Astrocyte of the spinal cord (primary cell): ENCODE measurements around the gene A4GALT.

ENCODE experiments used
- DNase-seq: peaks from one replicate; pipeline ENCODE4 v3.0.0; 2011; ENCODE audit warnings: low read depth, low spot score
- H3K4me3 ChIP-seq: 2 replicates; pipeline ENCODE4 v1.5.1; 2011; ENCODE audit warnings: low read depth, mild to moderate bottlenecking, low read length, moderate library complexity
- in situ Hi-C: cut with HindIII; loops from 2 replicates; pipeline ENCODE4 v1.10.0; 2017; ENCODE audit warnings: low sequenced_read_pairs
- TF ChIP-seq, protein P1 (sequence below): IDR thresholded peaks from 2 replicates; pipeline ENCODE4 v1.5.1; 2012; ENCODE audit warnings: low read depth, mild to moderate bottlenecking, low read length, inconsistent platforms

A4GALT gene

DNA sequence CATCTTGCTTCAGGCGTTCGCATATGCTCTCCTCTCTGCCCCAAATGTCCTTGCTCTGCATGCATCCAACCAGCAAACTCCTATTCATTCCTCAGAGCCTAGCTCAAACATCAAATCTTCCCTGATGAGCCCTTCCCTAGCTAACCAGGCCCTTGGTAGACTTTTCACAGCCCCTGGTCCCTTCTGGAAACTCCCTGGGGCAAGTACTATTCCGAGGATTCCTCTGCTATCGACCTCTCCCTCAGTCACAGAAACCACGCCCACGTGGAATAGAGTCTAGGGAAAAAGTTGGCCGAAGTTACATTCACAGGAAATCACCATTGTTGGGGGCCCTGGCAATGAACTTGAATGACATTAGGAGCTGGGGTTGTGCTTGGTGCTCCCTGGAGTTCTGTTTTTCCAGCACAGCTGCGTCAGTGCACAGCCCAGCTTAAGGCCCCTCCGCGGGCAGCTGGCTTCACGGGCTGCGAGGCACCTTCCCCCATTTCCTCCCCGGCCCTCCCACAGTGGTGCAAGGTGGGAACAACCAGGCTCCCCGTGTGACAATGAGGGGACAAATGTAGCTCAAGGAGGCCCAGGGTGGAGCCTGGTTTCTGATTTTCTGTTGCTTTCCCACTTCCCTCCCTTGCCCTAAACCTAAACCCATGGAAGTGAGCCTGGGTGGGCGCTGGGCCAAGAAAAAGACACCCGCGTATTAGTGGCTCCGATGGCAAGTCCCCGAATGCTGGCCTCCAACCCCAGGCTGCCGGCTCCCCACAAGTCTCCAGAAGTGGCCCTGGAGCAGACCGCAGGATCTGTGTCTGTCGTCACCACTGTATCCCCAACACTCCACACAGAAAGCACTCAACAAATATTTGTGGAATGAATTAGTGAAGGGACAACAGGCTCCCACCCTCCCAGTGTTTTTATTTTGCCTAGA, 76.0 kb downstream of the A4GALT start:
- DNase-seq = peak; percentile 23
- TF ChIP-seq, protein P1, sequence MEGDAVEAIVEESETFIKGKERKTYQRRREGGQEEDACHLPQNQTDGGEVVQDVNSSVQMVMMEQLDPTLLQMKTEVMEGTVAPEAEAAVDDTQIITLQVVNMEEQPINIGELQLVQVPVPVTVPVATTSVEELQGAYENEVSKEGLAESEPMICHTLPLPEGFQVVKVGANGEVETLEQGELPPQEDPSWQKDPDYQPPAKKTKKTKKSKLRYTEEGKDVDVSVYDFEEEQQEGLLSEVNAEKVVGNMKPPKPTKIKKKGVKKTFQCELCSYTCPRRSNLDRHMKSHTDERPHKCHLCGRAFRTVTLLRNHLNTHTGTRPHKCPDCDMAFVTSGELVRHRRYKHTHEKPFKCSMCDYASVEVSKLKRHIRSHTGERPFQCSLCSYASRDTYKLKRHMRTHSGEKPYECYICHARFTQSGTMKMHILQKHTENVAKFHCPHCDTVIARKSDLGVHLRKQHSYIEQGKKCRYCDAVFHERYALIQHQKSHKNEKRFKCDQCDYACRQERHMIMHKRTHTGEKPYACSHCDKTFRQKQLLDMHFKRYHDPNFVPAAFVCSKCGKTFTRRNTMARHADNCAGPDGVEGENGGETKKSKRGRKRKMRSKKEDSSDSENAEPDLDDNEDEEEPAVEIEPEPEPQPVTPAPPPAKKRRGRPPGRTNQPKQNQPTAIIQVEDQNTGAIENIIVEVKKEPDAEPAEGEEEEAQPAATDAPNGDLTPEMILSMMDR = no peak
- in situ Hi-C loops = no loop called here
- no peak overlapping the region for H3K4me3 ChIP-seq

DNA sequence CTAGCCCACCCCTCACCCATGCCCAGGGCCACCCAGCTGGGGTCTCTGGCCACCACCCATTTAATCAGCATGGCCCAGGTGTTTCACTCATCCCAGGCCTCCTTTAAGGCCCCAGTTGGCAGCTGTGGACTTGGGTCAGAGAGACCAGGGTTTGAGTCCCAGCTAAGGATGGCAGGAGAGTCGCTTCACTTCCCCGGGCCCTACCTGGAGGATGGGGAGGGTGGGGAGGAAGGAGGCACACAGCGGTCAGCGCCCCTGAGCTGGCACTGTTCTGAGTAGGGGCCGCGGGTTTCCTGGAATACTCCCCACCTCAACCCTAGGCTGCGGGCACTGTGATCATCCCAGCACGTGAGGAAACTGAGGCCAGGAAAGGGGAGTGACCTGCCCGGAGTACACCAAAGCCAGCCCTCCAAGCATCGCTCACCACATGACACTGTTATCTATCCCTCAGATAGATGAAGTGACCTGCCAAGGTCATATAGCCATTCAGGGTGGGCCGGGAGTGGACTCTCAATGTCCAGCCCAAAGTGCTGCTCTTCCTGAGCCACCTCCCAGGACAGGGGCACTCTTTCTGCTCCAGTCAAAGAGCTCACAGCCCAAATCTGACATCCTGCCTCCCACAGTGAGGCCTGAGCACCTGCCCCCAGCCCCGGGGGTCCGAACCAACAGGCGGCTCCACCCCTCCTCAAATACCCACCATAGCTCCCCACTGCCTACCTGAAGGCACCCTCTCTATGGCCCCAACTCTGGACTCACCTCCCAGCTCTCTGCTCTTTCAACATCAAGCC, 76.8 kb downstream of the A4GALT start:
- TF ChIP-seq, protein P1 = no peak
- in situ Hi-C loops = no loop called here
- H3K4me3 ChIP-seq = no peak overlapping the region
- DNase-seq = no peak

DNA sequence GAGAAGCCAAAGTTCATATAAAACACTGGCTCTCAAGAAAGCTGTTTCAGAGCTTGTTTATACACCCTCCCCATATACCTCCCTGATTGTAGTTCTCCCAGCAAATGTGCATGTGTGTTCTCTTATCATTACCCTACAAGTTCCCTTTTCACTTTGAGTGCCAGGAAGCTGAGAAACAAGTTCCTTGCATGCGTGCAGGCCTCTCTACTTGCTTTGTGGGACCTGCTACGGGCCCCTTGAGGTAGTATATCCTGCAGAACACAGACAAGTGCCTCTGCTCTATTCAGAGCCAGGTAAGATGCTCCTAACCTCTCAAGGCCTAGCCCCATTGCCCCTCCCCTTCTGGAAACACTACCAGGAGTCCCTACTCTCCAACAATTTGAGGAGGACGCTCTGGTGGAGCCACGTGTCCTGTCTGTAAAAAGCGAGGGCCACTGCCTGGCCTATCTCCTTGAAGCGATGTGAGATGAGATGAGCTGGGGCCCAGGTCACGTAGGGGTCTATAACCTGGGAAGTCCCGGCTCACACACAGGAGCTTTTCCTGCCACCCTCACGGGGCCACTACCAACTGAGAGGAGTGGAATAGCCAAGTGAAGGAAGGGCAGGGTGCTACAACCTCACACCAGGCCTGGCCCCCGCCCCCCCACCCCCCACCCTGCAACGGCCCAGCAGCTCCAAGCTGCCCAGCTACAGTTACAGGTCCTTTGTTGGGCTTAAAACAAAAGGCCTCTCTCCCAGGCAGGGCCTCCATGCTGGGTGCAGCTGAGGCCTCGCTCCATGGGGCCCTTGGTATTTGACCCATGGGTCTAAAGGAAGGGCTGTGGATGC, 77.7 kb downstream of the A4GALT start:
- DNase-seq = no peak
- in situ Hi-C loops = no loop called here
- H3K4me3 ChIP-seq = no peak overlapping the region
- TF ChIP-seq, protein P1 = no peak
